H1 (cell line): Measurements from ENCODE around the gene TBKBP1. TPM values are rescaled to one million over a fixed set of nuclear protein-coding genes. Genes with fewer than 3 reads are reported as not detected.

Experiments
- CTCF ChIA-PET: fragments of 300-600 bp; sonication (Branson Sonifier 250); formaldehyde crosslinking; loops from one replicate; lab custom pipeline; 2021; ENCODE audit not compliant: partially characterized antibody; lab: Charles Lee
- POLR2A ChIA-PET: fragments of 300-600 bp; sonication (Branson Sonifier 250); formaldehyde crosslinking; loops from one replicate; lab custom pipeline; 2021; ENCODE audit warnings: inconsistent platforms; ENCODE audit not compliant: partially characterized antibody; lab: Charles Lee
- DNase-seq, 2 experiments: peaks; one replicate each; pipeline versions ENCODE4 v3.0.0 to v3.0.0-alpha.2; 2010 to 2022; ENCODE audit warnings: low spot score in 2 of 2, low read depth in 1 of 2, mixed read lengths in 1 of 2
- FAIRE-seq: peaks from 2 replicates; lab custom pipeline; 2011; peaks lifted over from hg19 to GRCh38; lab: Jason Lieb, UNC
- H2AFZ ChIP-seq: 2 replicates; pipeline ENCODE4 v1.8.1; 2012; ENCODE audit warnings: low read length, inconsistent platforms
- H2AK5ac ChIP-seq: 2 replicates; pipeline ENCODE4 v1.6.1; 2013; ENCODE audit warnings: low read depth, low read length
- H2BK120ac ChIP-seq: replicated peaks from 2 replicates; pipeline ENCODE3; 2013; ENCODE audit warnings: low read depth, low read length, inconsistent platforms
- H2BK12ac ChIP-seq: 2 replicates; pipeline ENCODE4 v1.6.1; 2013; ENCODE audit warnings: low read depth, low read length
- H2BK15ac ChIP-seq: 2 replicates; pipeline ENCODE4 v1.6.1; 2013; ENCODE audit warnings: low read length
- H2BK20ac ChIP-seq: 2 replicates; pipeline ENCODE4 v1.6.1; 2013; ENCODE audit warnings: low read length
- H2BK5ac ChIP-seq: 2 replicates; pipeline ENCODE4 v1.6.1; 2013; ENCODE audit warnings: low read depth, low read length
- H3K14ac ChIP-seq: 2 replicates; pipeline ENCODE4 v1.6.1; 2013; ENCODE audit warnings: inconsistent platforms; ENCODE audit not compliant: insufficient read length
- H3K18ac ChIP-seq: 2 replicates; pipeline ENCODE4 v1.6.1; 2013; ENCODE audit warnings: low read length; ENCODE audit errors: extremely low read depth
- H3K23ac ChIP-seq: 2 replicates; pipeline ENCODE4 v1.6.1; 2013; ENCODE audit warnings: inconsistent platforms; ENCODE audit not compliant: insufficient read length
- H3K23me2 ChIP-seq: 2 replicates; pipeline ENCODE4 v1.6.1; 2013; ENCODE audit warnings: low read depth, low read length
- H3K27ac ChIP-seq: 2 replicates; pipeline ENCODE4 v1.6.1; 2011; ENCODE audit warnings: low read depth, low read length, inconsistent platforms
- H3K27me3 ChIP-seq, 4 experiments: replicated peaks in 1 of 4; 1 replicate in 1 of 4; 2 replicates in 3 of 4; pipeline versions ENCODE4 v1.6.1 to v1.8.1; 2011 to 2013; ENCODE audit warnings: low read length in 3 of 4, mild to moderate bottlenecking in 3 of 4, inconsistent platforms in 2 of 4, mixed read lengths in 2 of 4, moderate library complexity in 1 of 4; ENCODE audit not compliant: control insufficient read depth in 3 of 4, insufficient read depth in 3 of 4; ENCODE audit errors: extremely low read depth in 1 of 4
- H3K36me3 ChIP-seq, 4 experiments: 2 replicates each; pipeline versions ENCODE4 v1.6.1 to v1.8.1; 2011 to 2013; ENCODE audit warnings: mild to moderate bottlenecking in 4 of 4, low read length in 3 of 4, moderate library complexity in 2 of 4, control low read depth in 1 of 4, inconsistent platforms in 1 of 4; ENCODE audit not compliant: insufficient read depth in 4 of 4, control insufficient read depth in 2 of 4
- H3K4ac ChIP-seq: replicated peaks from 2 replicates; pipeline ENCODE3; 2013; ENCODE audit warnings: low read length, low read depth, mixed read lengths, inconsistent platforms; ENCODE audit not compliant: insufficient read length
- H3K4me1 ChIP-seq, 4 experiments: replicated peaks in 1 of 4; 1 replicate in 1 of 4; 2 replicates in 3 of 4; pipeline versions ENCODE4 v1.6.1 to v1.8.1; 2011 to 2013; ENCODE audit warnings: low read length in 3 of 4, inconsistent platforms in 2 of 4, mixed read lengths in 1 of 4; ENCODE audit not compliant: insufficient read depth in 4 of 4, control insufficient read depth in 3 of 4
- H3K4me2 ChIP-seq, 2 experiments: 2 replicates each; pipeline versions ENCODE4 v1.6.1 to v1.8.1; 2011 to 2013; ENCODE audit warnings: low read depth in 2 of 2, low read length in 2 of 2, control low read depth in 1 of 2, inconsistent platforms in 1 of 2, mild to moderate bottlenecking in 1 of 2; ENCODE audit not compliant: insufficient read depth in 1 of 2
- H3K4me3 ChIP-seq, 4 experiments: fragments of 200-600, 300-600 bp in 1 of 4; sonication (generic), shearing (Covaris generic), sonication (Bioruptor Twin) in 1 of 4; 2 replicates each; pipeline versions ENCODE4 v1.5.1 to v1.8.1; 2011 to 2016; ENCODE audit warnings: low read length in 4 of 4, low read depth in 3 of 4, control low read depth in 2 of 4, inconsistent platforms in 2 of 4, mild to moderate bottlenecking in 2 of 4, mixed read lengths in 1 of 4, moderate library complexity in 1 of 4; ENCODE audit not compliant: insufficient read depth in 2 of 4; ENCODE audit errors: extremely low read depth in 1 of 4
- H3K56ac ChIP-seq: replicated peaks from 2 replicates; pipeline ENCODE3; 2013; ENCODE audit warnings: low read depth, mild to moderate bottlenecking, mixed read lengths, low read length, inconsistent platforms; ENCODE audit not compliant: insufficient read length
- H3K79me1 ChIP-seq: 2 replicates; pipeline ENCODE4 v1.6.1; 2013; ENCODE audit warnings: low read depth, low read length, control low read depth
- H3K79me2 ChIP-seq, 2 experiments: 2 replicates each; pipeline versions ENCODE4 v1.6.1 to v1.8.1; 2012 to 2013; ENCODE audit warnings: low read length in 2 of 2, mild to moderate bottlenecking in 2 of 2, inconsistent platforms in 1 of 2; ENCODE audit not compliant: insufficient read depth in 2 of 2, control insufficient read depth in 1 of 2
- H3K9ac ChIP-seq, 4 experiments: replicated peaks in 1 of 4; 1 replicate in 1 of 4; 2 replicates in 3 of 4; pipeline versions ENCODE4 v1.6.1 to v1.8.1; 2011 to 2013; ENCODE audit warnings: low read depth in 3 of 4, low read length in 3 of 4, control low read depth in 2 of 4, mild to moderate bottlenecking in 2 of 4, moderate library complexity in 2 of 4, inconsistent platforms in 1 of 4; ENCODE audit errors: extremely low read depth in 1 of 4
- H3K9me3 ChIP-seq, 2 experiments: 2 replicates each; pipeline versions ENCODE4 v1.6.1 to v1.8.1; 2012 to 2013; ENCODE audit warnings: mild to moderate bottlenecking in 2 of 2, moderate library complexity in 2 of 2, control low read depth in 1 of 2, inconsistent platforms in 1 of 2, low read depth in 1 of 2, low read length in 1 of 2, mixed read lengths in 1 of 2; ENCODE audit not compliant: insufficient read depth in 2 of 2
- H4K20me1 ChIP-seq, 2 experiments: replicated peaks in 1 of 2; 2 replicates each; pipeline versions ENCODE3 to v1.8.1; 2011 to 2013; ENCODE audit warnings: inconsistent platforms in 2 of 2, low read length in 2 of 2, mild to moderate bottlenecking in 1 of 2; ENCODE audit not compliant: insufficient read depth in 2 of 2, control insufficient read depth in 1 of 2
- H4K5ac ChIP-seq: 2 replicates; pipeline ENCODE4 v1.6.1; 2013; ENCODE audit warnings: low read length, low read depth, mixed read lengths, inconsistent platforms; ENCODE audit not compliant: insufficient read length
- H4K8ac ChIP-seq: 2 replicates; pipeline ENCODE4 v1.8.0; 2013; ENCODE audit warnings: mild to moderate bottlenecking, moderate library complexity, low read length, inconsistent platforms; ENCODE audit not compliant: insufficient read depth; ENCODE audit errors: extremely low read depth
- H4K91ac ChIP-seq: replicated peaks from 2 replicates; pipeline ENCODE3; 2013; ENCODE audit warnings: low read length, mixed read lengths, inconsistent platforms; ENCODE audit not compliant: insufficient read length
- HDAC6 ChIP-seq: IDR thresholded peaks from one replicate; pipeline ENCODE4 v1.7.1; 2012; ENCODE audit warnings: low read depth, mild to moderate bottlenecking, inconsistent platforms, low read length, moderate library complexity
- SIN3A ChIP-seq, 2 experiments: IDR thresholded peaks in 1 of 2; conservative IDR thresholded peaks in 1 of 2; 2 replicates each; pipeline ENCODE4 v1.6.1; 2011 to 2012; ENCODE audit warnings: low read length in 2 of 2, improper control_type of control experiment in 1 of 2, low read depth in 1 of 2, mild to moderate bottlenecking in 1 of 2
- WGBS, 2 experiments: shearing (Covaris generic) in 1 of 2; methylation state at CpG; one replicate each; pipeline versions ENCODE4 v1.1.6 to v1.1.7; 2013 to 2015; ENCODE audit warnings: low lambda C conversion rate in 2 of 2, mixed read lengths in 2 of 2, inconsistent platforms in 1 of 2, low coverage in 1 of 2, missing lambda C conversion rate in 1 of 2; ENCODE audit not compliant: insufficient replicate concordance in 2 of 2, insufficient coverage in 1 of 2, insufficient read length in 1 of 2; ENCODE audit errors: extremely low coverage in 1 of 2, missing lambda C conversion rate in 1 of 2; 5-methylcytosine and 5-hydroxymethylcytosine counted together
- polyA plus RNA-seq, 7 experiments: library from polyadenylated mRNA; depleted of rRNA in 3 of 7; stranded (reverse) in 5 of 7; unstranded in 2 of 7; fragments of >200 nt in 5 of 7; fragments of 200-250 nt in 2 of 7; gene quantifications; 1 replicate in 5 of 7; 2 replicates in 1 of 7; 4 replicates in 1 of 7; pipeline versions ENCODE4 v1.2.1 to v1.2.3, GENCODE V29; 2011 to 2013; ENCODE audit warnings: missing spikeins in 2 of 7, mixed read lengths in 2 of 7
- total RNA-seq: library from RNA; stranded (reverse); fragmentation: NEBNext Ultra II Directional; extraction: Animal tissue kit (Norgen Biotek cat#: 25700); gene quantifications from 2 replicates; pipeline ENCODE4 v1.2.1, GENCODE V29; 2021

Gene TBKBP1
- total and polyA plus RNA-seq, 2 of the 8 experiments (the other 6 are each of a cell fraction or from before 2014, with no cell fraction given) = 6.3 to 15.1 TPM

GRCh38 chr17:47707884-47708283 is 13.9 kb downstream of the TBKBP1 start:
- H3K9ac ChIP-seq = no peak overlapping the region
- 0 out of 2 replicates have a peak overlapping the region, but pooled peaks have one; percentile 24 for H2AK5ac ChIP-seq
- no peaks in the 10 kb centered on the region for H3K36me3 ChIP-seq
- TF ChIP-seq SIN3A (conservative IDR thresholded peaks at IDR 0.05 in 1 of 2, IDR thresholded peaks at IDR 0.05 in 1 of 2; ENCODE audit: low read depth in 1 of 2, low read length in 2 of 2) (0 out of 4 replicates have a peak, but pooled peaks of 1 of the 2 experiments have one; percentile 46), HDAC6 (no peak)
- FAIRE-seq = no peak
- H2BK12ac ChIP-seq = no peak overlapping the region
- H3K23me2 ChIP-seq = peaks cover 2% of the 10 kb centered on the region; the same call in 1 of the 2 replicates
- no peak overlapping the region for H3K14ac ChIP-seq
- no peak overlapping the region for H4K91ac ChIP-seq
- H2BK20ac ChIP-seq = no peak overlapping the region
- H2BK15ac ChIP-seq = no peak overlapping the region
- H3K27me3 ChIP-seq = peaks cover 0 to 16% (median 5%) of the 10 kb centered on the region in 4 experiments; a peak in 4 of 7 replicates
- H3K4me2 ChIP-seq = peak overlapping the region; percentile 62 to 81; a peak in 3 of 4 replicates
- no peak overlapping the region for H2BK5ac ChIP-seq
- no peak overlapping the region for H2AFZ ChIP-seq
- no peaks in the 10 kb centered on the region for H3K79me2 ChIP-seq
- H3K9me3 ChIP-seq = no peaks in the 10 kb centered on the region
- H4K8ac ChIP-seq = no peak overlapping the region
- peaks cover 0 to 5% (median 3%) of the 10 kb centered on the region in 4 experiments; a peak in 5 of 7 replicates for H3K4me1 ChIP-seq
- no peak overlapping the region for H3K27ac ChIP-seq
- H4K20me1 ChIP-seq = peaks cover 0 to 2% of the 10 kb centered on the region in 2 experiments
- 48% methylated on average over 3 of the region's 3 CpGs; no CpG with 5 or more reads in 1 of the 2 experiments for WGBS, 2 experiments
- H3K23ac ChIP-seq = no peak overlapping the region
- H3K18ac ChIP-seq = no peak overlapping the region
- no peak overlapping the region for H3K56ac ChIP-seq
- POLR2A ChIA-PET = interaction anchor here (0.7 to 2.0 kb wide), 9 partner anchors 8 to 59 kb away, joined by 3 to 13 read pairs (median 4); partner anchors contain the start of genes KPNB1 and TBKBP1
- DNase-seq = no peak
- H3K79me1 ChIP-seq = no peaks in the 10 kb centered on the region
- H4K5ac ChIP-seq = no peak overlapping the region
- H3K4me3 ChIP-seq = peak overlapping the region in 3 of 4 experiments; percentile 29 to 57 (median 34); a peak in 3 of 8 replicates
- no peak overlapping the region for H2BK120ac ChIP-seq
- H3K4ac ChIP-seq = no peak overlapping the region
- CTCF ChIA-PET = interaction anchor here (0.9 to 19.8 kb wide), 7 partner anchors 8 to 27 kb away, joined by 3 to 441 read pairs (median 20); partner anchors contain the start of gene TBX21
